SK-N-SH treated with all-trans-retinoic acid at 6 μM for 48 hours (cell line): Measurements from ENCODE around the gene MTMR6.

Experiments used
- ATAC-seq: fragments of 200-7000 bp; cut with Tn5 transposase; 3 replicates; pipeline ENCODE4 v1.9.1; 2020; ENCODE audit warnings: mild to moderate bottlenecking, moderate library complexity
- ARNTL ChIP-seq: fragments of 450-650 bp; formaldehyde crosslinking; IDR thresholded peaks from 2 replicates; pipeline ENCODE4 v1.5.0; 2020; ENCODE audit warnings: low read depth, mild to moderate bottlenecking, moderate library complexity, borderline replicate concordance
- CSDC2 ChIP-seq: fragments of 250-450 bp; sonication (Bioruptor Pico); IDR thresholded peaks from 2 replicates; pipeline ENCODE4 v1.5.0; 2020; ENCODE audit warnings: mild to moderate bottlenecking, moderate library complexity
- ESRRG ChIP-seq: fragments of 250-450 bp; sonication (Bioruptor Pico); IDR thresholded peaks from 2 replicates; pipeline ENCODE4 v1.6.1; 2021; ENCODE audit warnings: mild to moderate bottlenecking
- GLIS3 ChIP-seq: fragments of 250-450 bp; sonication (Bioruptor Pico); IDR thresholded peaks from 2 replicates; pipeline ENCODE4 v1.5.0; 2020; ENCODE audit warnings: mild to moderate bottlenecking, moderate library complexity
- ISL1 ChIP-seq: fragments of 250-450 bp; sonication (Bioruptor Pico); IDR thresholded peaks from 2 replicates; pipeline ENCODE4 v2.1.2; 2022; ENCODE audit warnings: mild to moderate bottlenecking, moderate library complexity
- OSR1 ChIP-seq: fragments of 250-450 bp; sonication (Bioruptor Pico); IDR thresholded peaks from 2 replicates; pipeline ENCODE4 v1.8.0; 2022; ENCODE audit warnings: moderate library complexity, mild to moderate bottlenecking, inconsistent platforms
- SNAI2 ChIP-seq: fragments of 250-450 bp; sonication (Bioruptor Pico); IDR thresholded peaks from 2 replicates; pipeline ENCODE4 v1.5.0; 2020; ENCODE audit warnings: mild to moderate bottlenecking, moderate library complexity
- TCF4 ChIP-seq: fragments of 250-450 bp; sonication (Bioruptor Pico); IDR thresholded peaks from 2 replicates; pipeline ENCODE4 v1.8.0; 2021; ENCODE audit warnings: mild to moderate bottlenecking, moderate library complexity, borderline replicate concordance
- TOX ChIP-seq: fragments of 250-450 bp; sonication (Bioruptor Pico); IDR thresholded peaks from 2 replicates; pipeline ENCODE4 v1.8.0; 2021; ENCODE audit warnings: mild to moderate bottlenecking, moderate library complexity, borderline replicate concordance
- ZC3H10 ChIP-seq: fragments of 250-450 bp; sonication (Bioruptor Pico); IDR thresholded peaks from 2 replicates; pipeline ENCODE4 v1.5.1; 2021; ENCODE audit warnings: mild to moderate bottlenecking, moderate library complexity
- ZFP3 ChIP-seq: fragments of 250-450 bp; sonication (Bioruptor Pico); IDR thresholded peaks from 2 replicates; pipeline ENCODE4 v1.5.0; 2020; ENCODE audit warnings: mild to moderate bottlenecking, moderate library complexity
- ZFP30 ChIP-seq: fragments of 450-650 bp; formaldehyde crosslinking; IDR thresholded peaks from 2 replicates; pipeline ENCODE4 v1.5.0; 2022; ENCODE audit warnings: mild to moderate bottlenecking, moderate library complexity
- ZNF565 ChIP-seq: fragments of 450-650 bp; formaldehyde crosslinking; conservative IDR thresholded peaks from 2 replicates; pipeline ENCODE4 v1.5.0; 2020; ENCODE audit warnings: low read depth, mild to moderate bottlenecking, moderate library complexity
- ZNF70 ChIP-seq: fragments of 450-650 bp; formaldehyde crosslinking; IDR thresholded peaks from 2 replicates; pipeline ENCODE4 v1.5.0; 2020; ENCODE audit warnings: mild to moderate bottlenecking, moderate library complexity
- ZNF8 ChIP-seq: fragments of 450-650 bp; formaldehyde crosslinking; IDR thresholded peaks from 2 replicates; pipeline ENCODE4 v1.5.0; 2020; ENCODE audit warnings: mild to moderate bottlenecking, moderate library complexity
- TF ChIP-seq, protein P1 (sequence below): fragments of 250-450 bp; sonication (Bioruptor Pico); IDR thresholded peaks from 2 replicates; pipeline ENCODE4 v1.5.1; 2020; ENCODE audit warnings: low read depth, mild to moderate bottlenecking, moderate library complexity
- TF ChIP-seq, protein P2 (sequence below): fragments of 250-450 bp; sonication (Bioruptor Pico); IDR thresholded peaks from 2 replicates; pipeline ENCODE4 v1.5.1; 2021; ENCODE audit warnings: mild to moderate bottlenecking, moderate library complexity
- TF ChIP-seq, protein P3 (sequence below): fragments of 250-450 bp; sonication (Bioruptor Pico); IDR thresholded peaks from 2 replicates; pipeline ENCODE4 v1.8.0; 2021; ENCODE audit warnings: low read depth, mild to moderate bottlenecking, moderate library complexity, borderline replicate concordance
- TF ChIP-seq, protein P4 (sequence below): fragments of 250-450 bp; sonication (Bioruptor Pico); IDR thresholded peaks from 2 replicates; pipeline ENCODE4 v1.8.0; 2020; ENCODE audit warnings: mild to moderate bottlenecking, moderate library complexity, borderline replicate concordance
- TF ChIP-seq, protein P5 (sequence below): fragments of 250-450 bp; sonication (Bioruptor Pico); IDR thresholded peaks from 2 replicates; pipeline ENCODE4 v1.5.0; 2020; ENCODE audit warnings: mild to moderate bottlenecking, moderate library complexity

The MTMR6 gene

DNA sequence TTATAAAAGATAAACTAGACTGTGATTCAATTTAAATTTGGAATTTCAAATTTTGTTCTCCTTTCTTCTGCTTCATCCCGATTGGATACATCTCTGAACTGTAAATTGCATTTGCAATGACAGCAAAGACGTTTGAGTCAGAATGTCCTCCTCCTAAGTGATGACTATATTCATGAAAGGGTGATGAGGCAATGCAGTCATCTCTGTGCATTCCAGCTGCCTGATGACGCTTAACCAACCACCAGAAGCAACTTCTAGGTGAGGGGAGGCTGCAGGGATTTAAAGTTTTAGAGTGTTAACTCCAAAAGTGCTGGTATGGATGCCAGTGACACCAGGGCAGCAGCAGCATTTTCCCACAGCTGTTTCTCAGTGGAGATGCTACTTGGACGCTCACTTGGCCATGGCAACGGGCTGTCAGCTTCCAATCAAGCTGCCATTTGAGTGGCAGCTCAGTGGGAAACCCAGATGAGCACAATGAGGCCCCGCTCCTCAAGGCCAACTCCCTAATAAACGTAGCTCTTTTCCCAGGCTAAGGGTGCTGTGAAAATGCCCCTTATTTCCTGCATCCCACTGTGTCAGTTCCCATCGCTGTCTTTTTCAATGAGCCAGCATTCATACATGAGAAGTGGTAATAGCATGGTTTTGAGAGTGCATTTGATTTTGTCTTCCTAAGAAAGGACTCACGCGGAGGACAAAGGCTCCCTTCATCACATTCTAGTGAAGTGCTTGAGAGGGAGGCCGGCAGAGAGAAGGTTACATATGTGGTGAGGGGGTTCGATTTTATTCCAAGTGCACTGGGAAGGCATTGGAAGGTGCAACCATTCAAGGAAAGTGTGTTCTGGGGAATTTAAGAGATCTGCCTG lies 70.0 kb downstream of the MTMR6 start (continued):
- TF ChIP-seq, protein P1, sequence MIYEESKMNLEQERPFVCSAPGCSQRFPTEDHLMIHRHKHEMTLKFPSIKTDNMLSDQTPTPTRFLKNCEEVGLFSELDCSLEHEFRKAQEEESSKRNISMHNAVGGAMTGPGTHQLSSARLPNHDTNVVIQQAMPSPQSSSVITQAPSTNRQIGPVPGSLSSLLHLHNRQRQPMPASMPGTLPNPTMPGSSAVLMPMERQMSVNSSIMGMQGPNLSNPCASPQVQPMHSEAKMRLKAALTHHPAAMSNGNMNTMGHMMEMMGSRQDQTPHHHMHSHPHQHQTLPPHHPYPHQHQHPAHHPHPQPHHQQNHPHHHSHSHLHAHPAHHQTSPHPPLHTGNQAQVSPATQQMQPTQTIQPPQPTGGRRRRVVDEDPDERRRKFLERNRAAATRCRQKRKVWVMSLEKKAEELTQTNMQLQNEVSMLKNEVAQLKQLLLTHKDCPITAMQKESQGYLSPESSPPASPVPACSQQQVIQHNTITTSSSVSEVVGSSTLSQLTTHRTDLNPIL (CRISPR knock-in tag), result no peak
- TF ChIP-seq ZNF565 (CRISPR knock-in tag), result no peak

DNA sequence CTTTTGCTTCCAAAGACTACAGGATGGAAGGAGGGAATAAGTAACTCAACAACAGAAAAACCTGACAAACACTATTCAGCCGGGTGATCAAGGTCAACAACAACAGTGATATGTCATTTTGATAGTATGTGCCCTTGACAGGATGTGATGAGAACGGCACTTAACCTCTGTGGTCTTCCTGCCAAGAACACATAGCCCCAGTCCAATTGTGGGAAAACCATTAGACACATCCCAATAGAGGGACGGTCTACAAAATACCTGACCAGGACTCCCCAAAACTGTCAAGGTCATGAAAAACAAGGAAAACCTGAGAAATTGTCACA lies 72.1 kb downstream of the MTMR6 start:
- no peak for ATAC-seq
- TF ChIP-seq CSDC2 (CRISPR knock-in tag), result no peak
- no peak for TF ChIP-seq TOX (CRISPR knock-in tag)
- no peak for TF ChIP-seq SNAI2 (CRISPR knock-in tag)
- no peak for TF ChIP-seq ZNF8 (CRISPR knock-in tag)
- TF ChIP-seq, protein P2, sequence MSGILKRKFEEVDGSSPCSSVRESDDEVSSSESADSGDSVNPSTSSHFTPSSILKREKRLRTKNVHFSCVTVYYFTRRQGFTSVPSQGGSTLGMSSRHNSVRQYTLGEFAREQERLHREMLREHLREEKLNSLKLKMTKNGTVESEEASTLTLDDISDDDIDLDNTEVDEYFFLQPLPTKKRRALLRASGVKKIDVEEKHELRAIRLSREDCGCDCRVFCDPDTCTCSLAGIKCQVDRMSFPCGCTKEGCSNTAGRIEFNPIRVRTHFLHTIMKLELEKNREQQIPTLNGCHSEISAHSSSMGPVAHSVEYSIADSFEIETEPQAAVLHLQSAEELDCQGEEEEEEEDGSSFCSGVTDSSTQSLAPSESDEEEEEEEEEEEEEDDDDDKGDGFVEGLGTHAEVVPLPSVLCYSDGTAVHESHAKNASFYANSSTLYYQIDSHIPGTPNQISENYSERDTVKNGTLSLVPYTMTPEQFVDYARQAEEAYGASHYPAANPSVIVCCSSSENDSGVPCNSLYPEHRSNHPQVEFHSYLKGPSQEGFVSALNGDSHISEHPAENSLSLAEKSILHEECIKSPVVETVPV (CRISPR knock-in tag), result no peak
- TF ChIP-seq ZC3H10 (CRISPR knock-in tag), result no peak

DNA sequence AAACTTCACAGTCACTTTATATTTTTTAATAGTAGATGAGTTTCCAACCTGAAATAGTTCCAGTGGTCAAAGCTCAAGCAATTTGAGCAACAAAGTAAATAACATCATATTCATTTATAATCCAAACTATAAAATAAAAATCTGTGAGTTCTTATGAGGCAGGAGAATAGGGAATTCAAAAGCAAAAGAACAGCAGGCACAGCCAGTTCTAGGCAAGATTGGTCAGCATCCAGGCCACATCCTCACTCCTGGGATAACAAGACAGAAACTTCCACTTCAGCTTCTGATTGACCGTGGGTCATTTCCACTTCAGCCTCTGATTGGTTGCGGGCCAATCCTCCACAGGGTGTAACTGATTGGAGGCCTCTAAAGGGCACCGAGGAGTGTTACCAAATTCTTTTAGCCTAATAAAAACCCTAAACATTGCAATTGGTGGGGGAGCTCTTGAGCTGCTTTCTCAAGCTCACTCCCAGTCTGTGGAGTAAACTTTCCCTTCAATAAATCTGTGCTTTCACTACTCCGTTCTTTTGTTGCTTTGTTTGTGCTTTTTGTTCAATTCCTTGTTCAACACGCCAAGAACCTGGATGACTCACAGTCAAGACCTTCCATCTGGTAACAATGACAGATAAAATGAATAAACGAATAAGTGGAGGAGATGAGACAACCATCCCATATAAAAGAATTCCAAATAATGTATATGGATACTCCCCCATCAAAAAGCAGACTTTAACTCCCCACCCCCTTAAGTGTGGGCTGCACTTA lies 72.6 kb downstream of the MTMR6 start:
- ATAC-seq, result no peak
- TF ChIP-seq GLIS3 (CRISPR knock-in tag) (no peak), CSDC2 (CRISPR knock-in tag) (no peak), ZNF8 (CRISPR knock-in tag) (no peak), OSR1 (CRISPR knock-in tag) (no peak), ISL1 (CRISPR knock-in tag) (no peak), ZFP3 (CRISPR knock-in tag) (no peak), ZFP30 (CRISPR knock-in tag) (no peak), ESRRG (no peak), ARNTL (CRISPR knock-in tag) (no peak), ZNF70 (CRISPR knock-in tag) (no peak), ZNF565 (CRISPR knock-in tag) (no peak), TCF4 (CRISPR knock-in tag) (no peak), ZC3H10 (CRISPR knock-in tag) (no peak), SNAI2 (CRISPR knock-in tag) (no peak)
- TF ChIP-seq, protein P3, sequence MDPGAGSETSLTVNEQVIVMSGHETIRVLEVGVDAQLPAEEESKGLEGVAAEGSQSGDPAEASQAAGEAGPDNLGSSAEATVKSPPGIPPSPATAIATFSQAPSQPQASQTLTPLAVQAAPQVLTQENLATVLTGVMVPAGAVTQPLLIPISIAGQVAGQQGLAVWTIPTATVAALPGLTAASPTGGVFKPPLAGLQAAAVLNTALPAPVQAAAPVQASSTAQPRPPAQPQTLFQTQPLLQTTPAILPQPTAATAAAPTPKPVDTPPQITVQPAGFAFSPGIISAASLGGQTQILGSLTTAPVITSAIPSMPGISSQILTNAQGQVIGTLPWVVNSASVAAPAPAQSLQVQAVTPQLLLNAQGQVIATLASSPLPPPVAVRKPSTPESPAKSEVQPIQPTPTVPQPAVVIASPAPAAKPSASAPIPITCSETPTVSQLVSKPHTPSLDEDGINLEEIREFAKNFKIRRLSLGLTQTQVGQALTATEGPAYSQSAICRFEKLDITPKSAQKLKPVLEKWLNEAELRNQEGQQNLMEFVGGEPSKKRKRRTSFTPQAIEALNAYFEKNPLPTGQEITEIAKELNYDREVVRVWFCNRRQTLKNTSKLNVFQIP (CRISPR knock-in tag), result no peak
- TF ChIP-seq, protein P4, sequence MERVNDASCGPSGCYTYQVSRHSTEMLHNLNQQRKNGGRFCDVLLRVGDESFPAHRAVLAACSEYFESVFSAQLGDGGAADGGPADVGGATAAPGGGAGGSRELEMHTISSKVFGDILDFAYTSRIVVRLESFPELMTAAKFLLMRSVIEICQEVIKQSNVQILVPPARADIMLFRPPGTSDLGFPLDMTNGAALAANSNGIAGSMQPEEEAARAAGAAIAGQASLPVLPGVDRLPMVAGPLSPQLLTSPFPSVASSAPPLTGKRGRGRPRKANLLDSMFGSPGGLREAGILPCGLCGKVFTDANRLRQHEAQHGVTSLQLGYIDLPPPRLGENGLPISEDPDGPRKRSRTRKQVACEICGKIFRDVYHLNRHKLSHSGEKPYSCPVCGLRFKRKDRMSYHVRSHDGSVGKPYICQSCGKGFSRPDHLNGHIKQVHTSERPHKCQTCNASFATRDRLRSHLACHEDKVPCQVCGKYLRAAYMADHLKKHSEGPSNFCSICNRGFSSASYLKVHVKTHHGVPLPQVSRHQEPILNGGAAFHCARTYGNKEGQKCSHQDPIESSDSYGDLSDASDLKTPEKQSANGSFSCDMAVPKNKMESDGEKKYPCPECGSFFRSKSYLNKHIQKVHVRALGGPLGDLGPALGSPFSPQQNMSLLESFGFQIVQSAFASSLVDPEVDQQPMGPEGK, result no peak
- TF ChIP-seq, protein P5, sequence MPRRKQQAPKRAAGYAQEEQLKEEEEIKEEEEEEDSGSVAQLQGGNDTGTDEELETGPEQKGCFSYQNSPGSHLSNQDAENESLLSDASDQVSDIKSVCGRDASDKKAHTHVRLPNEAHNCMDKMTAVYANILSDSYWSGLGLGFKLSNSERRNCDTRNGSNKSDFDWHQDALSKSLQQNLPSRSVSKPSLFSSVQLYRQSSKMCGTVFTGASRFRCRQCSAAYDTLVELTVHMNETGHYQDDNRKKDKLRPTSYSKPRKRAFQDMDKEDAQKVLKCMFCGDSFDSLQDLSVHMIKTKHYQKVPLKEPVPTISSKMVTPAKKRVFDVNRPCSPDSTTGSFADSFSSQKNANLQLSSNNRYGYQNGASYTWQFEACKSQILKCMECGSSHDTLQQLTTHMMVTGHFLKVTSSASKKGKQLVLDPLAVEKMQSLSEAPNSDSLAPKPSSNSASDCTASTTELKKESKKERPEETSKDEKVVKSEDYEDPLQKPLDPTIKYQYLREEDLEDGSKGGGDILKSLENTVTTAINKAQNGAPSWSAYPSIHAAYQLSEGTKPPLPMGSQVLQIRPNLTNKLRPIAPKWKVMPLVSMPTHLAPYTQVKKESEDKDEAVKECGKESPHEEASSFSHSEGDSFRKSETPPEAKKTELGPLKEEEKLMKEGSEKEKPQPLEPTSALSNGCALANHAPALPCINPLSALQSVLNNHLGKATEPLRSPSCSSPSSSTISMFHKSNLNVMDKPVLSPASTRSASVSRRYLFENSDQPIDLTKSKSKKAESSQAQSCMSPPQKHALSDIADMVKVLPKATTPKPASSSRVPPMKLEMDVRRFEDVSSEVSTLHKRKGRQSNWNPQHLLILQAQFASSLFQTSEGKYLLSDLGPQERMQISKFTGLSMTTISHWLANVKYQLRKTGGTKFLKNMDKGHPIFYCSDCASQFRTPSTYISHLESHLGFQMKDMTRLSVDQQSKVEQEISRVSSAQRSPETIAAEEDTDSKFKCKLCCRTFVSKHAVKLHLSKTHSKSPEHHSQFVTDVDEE (CRISPR knock-in tag), result no peak
- TF ChIP-seq, all 23 proteins: peak for 0
